IPS-20b (cell line): Measurements from ENCODE around the gene SCFD2.

Source experiments
- H3K27ac ChIP-seq: one replicate; pipeline ENCODE4 v1.5.1; 2013; ENCODE audit warnings: low read length
- H3K27me3 ChIP-seq: 2 replicates; pipeline ENCODE4 v1.6.1; 2013; ENCODE audit warnings: mild to moderate bottlenecking, low read length, inconsistent platforms; ENCODE audit not compliant: insufficient read depth
- H3K36me3 ChIP-seq: 2 replicates; pipeline ENCODE4 v1.6.1; 2013; ENCODE audit warnings: low read depth, mild to moderate bottlenecking, inconsistent platforms, low read length, moderate library complexity; ENCODE audit not compliant: insufficient read depth
- H3K4me1 ChIP-seq: 2 replicates; pipeline ENCODE4 v1.6.1; 2013; ENCODE audit warnings: mild to moderate bottlenecking, control low read depth, inconsistent platforms, low read length, moderate library complexity; ENCODE audit not compliant: insufficient read depth
- H3K4me3 ChIP-seq: 2 replicates; pipeline ENCODE4 v1.5.1; 2013; ENCODE audit warnings: mild to moderate bottlenecking, low read length, inconsistent platforms
- H3K9ac ChIP-seq: 2 replicates; pipeline ENCODE4 v1.6.1; 2013; ENCODE audit warnings: low read depth, mild to moderate bottlenecking, inconsistent platforms, low read length, moderate library complexity
- H3K9me3 ChIP-seq: 2 replicates; pipeline ENCODE4 v1.6.1; 2013; ENCODE audit warnings: mild to moderate bottlenecking, low read depth, low read length, inconsistent platforms; ENCODE audit not compliant: insufficient read depth

Gene SCFD2

DNA sequence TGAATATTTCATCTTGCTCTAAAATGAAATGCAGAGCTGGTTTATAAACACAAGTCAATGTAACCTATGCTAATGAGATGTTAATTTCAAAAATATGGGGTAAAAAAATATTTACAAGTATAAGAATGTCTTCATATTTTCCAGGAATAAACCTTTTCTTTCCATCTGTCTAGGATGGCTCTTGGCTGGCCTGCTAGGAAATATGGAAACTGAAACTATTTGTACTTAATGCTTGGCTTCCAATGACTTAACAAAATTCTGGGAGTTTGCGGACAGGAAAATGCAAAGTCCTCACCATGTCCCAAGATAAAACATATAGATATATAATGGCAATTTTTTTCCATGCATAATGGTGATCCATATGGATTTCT lies 168.1 kb downstream of the SCFD2 start:
- Histone ChIP-seq H3K4me3 (no peak overlapping the region), H3K9ac (no peak overlapping the region), H3K9me3 (no peaks in the 10 kb centered on the region), H3K27me3 (no peaks in the 10 kb centered on the region), H3K27ac (no peak overlapping the region), H3K36me3 (no peaks in the 10 kb centered on the region), H3K4me1 (no peaks in the 10 kb centered on the region)

DNA sequence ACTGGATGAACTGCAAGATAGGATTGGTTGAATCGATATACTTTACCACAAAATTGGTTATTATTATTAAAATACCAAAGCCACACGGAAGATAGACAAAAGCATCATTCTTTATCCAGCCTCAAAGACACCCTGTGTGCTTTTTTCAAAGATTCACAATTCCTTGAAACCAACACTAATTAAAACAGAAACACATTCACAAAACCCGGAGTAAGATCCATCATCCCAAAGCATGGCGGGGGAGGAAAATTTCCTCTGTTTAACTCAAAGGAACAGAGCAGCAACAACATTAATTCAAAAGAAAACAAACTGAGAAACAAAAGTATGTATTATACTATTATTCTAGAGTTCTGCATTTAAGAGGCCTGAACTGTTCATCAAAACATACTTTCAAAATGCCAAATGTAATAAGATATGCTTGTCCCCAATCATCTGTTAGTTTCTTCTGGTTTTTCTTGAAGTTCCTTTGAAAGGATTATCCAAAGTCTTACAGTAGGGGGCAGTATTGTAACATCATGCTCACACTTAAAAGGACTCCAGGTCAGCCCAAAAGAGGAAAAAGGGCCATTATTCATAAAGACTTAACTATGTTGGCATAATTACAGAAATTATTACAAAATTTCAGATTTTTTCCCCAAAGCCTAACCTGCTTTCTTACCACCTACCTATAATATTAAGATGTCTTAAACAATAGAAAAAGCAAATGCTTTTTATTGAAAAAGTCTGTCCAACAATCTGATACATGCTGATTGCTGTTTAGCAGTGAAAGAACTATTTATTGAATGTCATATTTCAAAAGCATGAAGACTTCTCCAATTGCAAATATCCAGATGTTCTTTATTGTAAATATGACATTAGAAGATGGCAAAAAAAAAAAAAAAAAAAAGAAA lies 168.7 kb downstream of the SCFD2 start:
- Histone ChIP-seq H3K9ac (no peak overlapping the region), H3K4me3 (no peak overlapping the region), H3K36me3 (no peaks in the 10 kb centered on the region), H3K27me3 (no peaks in the 10 kb centered on the region), H3K27ac (no peak overlapping the region), H3K4me1 (no peaks in the 10 kb centered on the region), H3K9me3 (no peaks in the 10 kb centered on the region)

DNA sequence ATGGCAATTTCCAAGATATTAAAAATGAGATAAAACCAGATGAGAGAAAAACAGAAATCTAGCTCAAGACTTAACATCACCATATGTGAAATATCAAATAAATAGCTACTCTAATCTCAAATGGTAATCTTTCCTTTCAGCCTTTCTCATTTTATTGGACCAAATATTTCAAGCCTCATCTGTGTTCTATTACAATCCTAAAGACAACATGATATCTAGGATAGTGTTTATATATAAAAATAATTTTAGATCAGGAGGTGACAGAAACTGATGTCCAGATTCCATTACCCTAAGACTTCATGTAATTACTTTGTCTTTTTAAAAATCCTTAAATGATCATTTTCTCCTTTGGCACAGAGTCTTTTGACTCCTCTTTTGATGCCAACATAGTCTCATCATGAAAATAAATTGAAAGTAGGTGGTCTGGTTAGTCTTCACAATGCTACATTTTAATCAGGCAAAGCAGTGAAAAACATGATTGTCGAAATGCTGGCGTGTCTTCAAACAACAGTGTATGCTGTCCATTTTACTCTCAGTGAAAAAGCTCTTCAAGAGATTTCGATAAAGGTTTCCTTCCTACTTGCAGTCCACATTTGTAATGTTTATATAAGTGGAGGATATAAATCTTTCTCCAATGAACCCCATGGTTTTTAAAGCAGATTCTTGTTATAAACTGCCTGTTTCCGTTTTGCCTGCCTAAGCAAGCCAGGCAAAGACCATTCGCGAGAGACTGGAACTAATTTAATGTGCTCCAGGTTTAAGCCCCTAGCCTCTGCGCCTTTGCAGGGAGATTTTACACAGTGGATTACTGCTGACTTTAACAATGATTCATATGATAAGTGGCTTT lies 169.8 kb downstream of the SCFD2 start:
- no peaks in the 10 kb centered on the region for H3K36me3 ChIP-seq
- no peaks in the 10 kb centered on the region for H3K9me3 ChIP-seq
- no peak overlapping the region for H3K4me3 ChIP-seq
- no peak overlapping the region for H3K9ac ChIP-seq
- H3K27ac ChIP-seq: no peak overlapping the region
- H3K27me3 ChIP-seq: no peaks in the 10 kb centered on the region
- H3K4me1 ChIP-seq: no peaks in the 10 kb centered on the region

- no peak overlapping the region for H3K27ac ChIP-seq
- no peak overlapping the region for H3K4me3 ChIP-seq
- H3K9ac ChIP-seq: no peak overlapping the region
- H3K4me1 ChIP-seq: no peaks in the 10 kb centered on the region
- no peaks in the 10 kb centered on the region for H3K27me3 ChIP-seq
- no peaks in the 10 kb centered on the region for H3K9me3 ChIP-seq
- H3K36me3 ChIP-seq: no peaks in the 10 kb centered on the region
These were observed 171.1 kb downstream of the SCFD2 start for GRCh38 chr4:53194727-53195126.

GRCh38 chr4:53193111-53193510 lies 172.8 kb downstream of the SCFD2 start:
- Histone ChIP-seq H3K4me1 (no peaks in the 10 kb centered on the region), H3K9me3 (no peaks in the 10 kb centered on the region), H3K9ac (no peak overlapping the region), H3K4me3 (no peak overlapping the region), H3K27ac (no peak overlapping the region), H3K36me3 (no peaks in the 10 kb centered on the region), H3K27me3 (no peaks in the 10 kb centered on the region)

DNA sequence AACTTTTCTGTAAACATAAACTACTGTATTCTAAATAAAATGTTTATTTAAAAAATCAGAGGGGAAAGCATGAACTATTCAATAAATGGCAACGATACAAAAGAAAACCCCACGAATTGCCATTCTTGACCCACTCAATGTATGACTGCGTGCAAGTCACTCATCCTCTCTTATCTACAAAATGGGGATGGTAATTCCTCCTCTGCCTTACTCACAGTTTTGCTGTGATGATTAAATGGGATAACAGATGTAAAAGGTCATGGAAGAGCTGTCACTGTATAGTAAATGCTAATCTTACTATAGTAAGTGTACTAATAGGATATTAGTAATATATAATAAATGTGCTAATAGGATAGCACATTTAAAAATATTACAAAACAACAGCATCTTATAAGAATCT lies 173.4 kb downstream of the SCFD2 start:
- H3K4me1 ChIP-seq: no peaks in the 10 kb centered on the region
- H3K9me3 ChIP-seq: no peaks in the 10 kb centered on the region
- no peak overlapping the region for H3K27ac ChIP-seq
- no peaks in the 10 kb centered on the region for H3K27me3 ChIP-seq
- no peak overlapping the region for H3K9ac ChIP-seq
- no peak overlapping the region for H3K4me3 ChIP-seq
- no peaks in the 10 kb centered on the region for H3K36me3 ChIP-seq

- Histone ChIP-seq H3K9me3 (no peaks in the 10 kb centered on the region), H3K27ac (no peak overlapping the region), H3K36me3 (no peaks in the 10 kb centered on the region), H3K9ac (no peak overlapping the region), H3K4me3 (no peak overlapping the region), H3K4me1 (no peaks in the 10 kb centered on the region), H3K27me3 (no peaks in the 10 kb centered on the region)
These were observed 173.9 kb downstream of the SCFD2 start for GRCh38 chr4:53191997-53192396.

DNA sequence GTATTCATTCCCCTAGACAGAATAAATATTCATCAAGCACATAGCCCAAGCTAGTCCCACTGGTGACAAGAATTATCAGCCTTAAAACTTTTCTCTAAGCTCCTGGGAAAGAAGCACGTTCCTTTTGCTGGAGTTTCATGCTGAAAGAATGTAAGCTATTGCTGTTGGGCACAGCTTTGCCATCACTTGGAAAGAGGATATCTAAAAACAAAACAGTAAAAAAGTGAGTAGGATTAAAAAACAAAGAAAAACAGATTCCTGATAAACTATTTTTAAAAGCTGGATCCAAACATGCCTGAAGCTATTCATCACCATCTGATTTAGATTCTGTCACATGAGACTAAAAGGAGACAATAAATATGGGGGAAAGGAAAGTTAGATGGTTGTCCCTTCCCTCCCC lies 176.8 kb downstream of the SCFD2 start:
- H3K27me3 ChIP-seq: no peaks in the 10 kb centered on the region
- no peaks in the 10 kb centered on the region for H3K36me3 ChIP-seq
- H3K9ac ChIP-seq: no peak overlapping the region
- no peaks in the 10 kb centered on the region for H3K9me3 ChIP-seq
- H3K4me1 ChIP-seq: no peaks in the 10 kb centered on the region
- H3K27ac ChIP-seq: no peak overlapping the region
- H3K4me3 ChIP-seq: no peak overlapping the region

GRCh38 chr4:53186714-53187358 lies 179.0 kb downstream of the SCFD2 start:
- Histone ChIP-seq H3K9me3 (no peaks in the 10 kb centered on the region), H3K4me1 (no peaks in the 10 kb centered on the region), H3K27ac (no peak overlapping the region), H3K27me3 (no peaks in the 10 kb centered on the region), H3K9ac (no peak overlapping the region), H3K4me3 (no peak overlapping the region), H3K36me3 (no peaks in the 10 kb centered on the region)

DNA sequence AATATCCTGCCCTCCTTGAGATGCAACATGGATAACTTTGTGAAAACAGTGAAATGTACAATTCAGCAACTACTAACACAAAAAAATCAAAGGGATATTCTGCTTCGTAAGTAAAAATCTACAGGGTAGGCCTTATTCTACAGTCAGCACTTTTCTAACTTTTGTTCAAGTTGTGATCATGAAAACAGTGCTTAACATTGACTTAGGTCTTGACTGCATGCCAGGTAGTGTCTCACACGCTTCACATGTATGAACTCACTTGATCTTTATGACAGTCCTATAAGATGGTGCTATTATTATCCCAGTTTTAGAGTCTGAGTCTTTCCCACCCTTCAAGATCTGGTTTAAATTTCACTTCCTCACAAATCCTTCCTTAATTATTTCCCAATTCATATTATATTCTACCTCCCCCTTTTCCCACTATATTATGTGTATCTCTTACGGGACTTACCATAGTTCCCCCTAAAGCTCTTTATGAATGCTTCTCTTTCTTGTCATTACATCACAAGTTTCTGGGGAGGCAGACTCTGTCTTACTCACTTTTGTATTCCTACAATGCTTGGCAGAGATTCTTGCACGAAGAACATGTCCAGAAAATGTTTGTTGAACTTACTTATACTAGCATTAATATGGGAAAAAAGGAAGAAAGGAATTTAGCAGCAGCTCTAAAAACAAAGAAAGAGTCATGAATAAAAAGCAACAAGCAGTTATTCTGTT lies 179.8 kb downstream of the SCFD2 start:
- no peaks in the 10 kb centered on the region for H3K4me1 ChIP-seq

DNA sequence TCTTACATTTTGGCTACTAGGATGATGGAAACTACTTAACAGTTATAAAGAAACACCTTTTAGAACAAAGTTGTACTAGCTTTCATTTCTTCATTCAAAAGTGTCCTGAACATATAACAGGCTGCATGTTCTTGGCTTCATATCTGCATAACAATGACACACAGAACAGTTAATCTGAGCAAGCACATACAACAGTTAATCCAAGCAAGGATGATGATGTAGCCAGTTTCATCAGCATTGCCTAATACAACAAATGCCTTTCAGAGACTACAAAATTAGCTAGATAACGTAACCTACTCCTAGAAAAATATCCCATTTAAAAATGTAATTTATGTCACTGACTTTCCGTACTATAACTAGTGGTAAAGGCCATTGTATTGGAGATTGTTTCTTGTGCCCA lies 182.1 kb downstream of the SCFD2 start:
- H3K9ac ChIP-seq: no peak overlapping the region
- H3K9me3 ChIP-seq: no peaks in the 10 kb centered on the region
- no peak overlapping the region for H3K4me3 ChIP-seq
- no peaks in the 10 kb centered on the region for H3K27me3 ChIP-seq
- no peaks in the 10 kb centered on the region for H3K4me1 ChIP-seq
- H3K27ac ChIP-seq: no peak overlapping the region
- no peaks in the 10 kb centered on the region for H3K36me3 ChIP-seq

More for the DNA sequence above, 179.8 kb downstream of the SCFD2 start:
- Histone ChIP-seq H3K36me3 (no peaks in the 10 kb centered on the region), H3K27me3 (no peaks in the 10 kb centered on the region), H3K9me3 (no peaks in the 10 kb centered on the region), H3K9ac (no peak overlapping the region), H3K4me3 (no peak overlapping the region), H3K27ac (no peak overlapping the region)
